GM10248 (cell line): ENCODE results near the gene CC2D1B.
"Not testable (repeated sequence)": the region's sequence is repeated elsewhere in the genome, so short reads cannot be mapped to it uniquely, and the experiment has no call there.

Source experiments
- CTCF ChIA-PET: fragments of 300-600 bp; sonication (Branson Sonifier 250); formaldehyde crosslinking; extraction: SDS; loops from one replicate; lab custom pipeline; 2021; ENCODE audit warnings: antibody characterized with exemption; lab: Yijun Ruan, JAX
- POLR2A ChIA-PET: fragments of 350-650 bp; sonication (Branson Sonifier 250); formaldehyde crosslinking; extraction: SDS; loops from one replicate; lab custom pipeline; 2020; ENCODE audit warnings: antibody characterized with exemption; lab: Yijun Ruan, JAX
- DNase-seq: peaks from one replicate; pipeline ENCODE4 v3.0.0; 2012; ENCODE audit errors: extremely low spot score
- CTCF ChIP-seq: IDR thresholded peaks from 2 replicates; pipeline ENCODE4 v1.5.1; 2012; ENCODE audit warnings: mild to moderate bottlenecking, low read depth; ENCODE audit errors: extremely low read depth, missing control alignments, control extremely low read depth

CC2D1B gene

GRCh38 chr1:52385376-52385775 lies 19.4 kb upstream of the CC2D1B start:
- DNase-seq: no peak
- no peak for TF ChIP-seq CTCF
- POLR2A ChIA-PET: no interaction called here
- CTCF ChIA-PET: no interaction called here

- CTCF ChIA-PET: interaction anchor here (1.2 kb wide), 1 partner anchor 27 kb away, joined by 4 read pairs; no protein-coding TSS in a partner anchor
- DNase-seq, POLR2A ChIA-PET: not testable (repeated sequence)
These were observed 3.8 kb upstream of the CC2D1B start for GRCh38 chr1:52369851-52370250.

- POLR2A ChIA-PET: interaction anchor here (0.7 kb wide), 2 partner anchors 102 to 404 kb away, joined by 3 read pairs; no protein-coding TSS in a partner anchor
- peak; percentile 22 for TF ChIP-seq CTCF
- CTCF ChIA-PET: interaction anchor here (0.7 to 1.2 kb wide), 3 partner anchors 28 to 576 kb away, joined by 3 to 4 read pairs (median 4); no protein-coding TSS in a partner anchor
- peak; percentile 69 for DNase-seq
These were observed 2.6 kb upstream of the CC2D1B start for GRCh38 chr1:52368383-52369172.

GRCh38 chr1:52367272-52367671 lies 1.3 kb upstream of the CC2D1B start:
- no peak for TF ChIP-seq CTCF
- ChIA-PET CTCF (interaction anchor here (1.5 kb wide), 1 partner anchor 319 kb away, joined by 5 read pairs; no protein-coding TSS in a partner anchor), POLR2A (no interaction called here)
- no peak for DNase-seq

GRCh38 chr1:52366517-52366827 lies 467 bp upstream of the CC2D1B start:
- ChIA-PET CTCF (interaction anchor here (1.3 kb wide), 1 partner anchor 35 kb away, joined by 3 read pairs; no protein-coding TSS in a partner anchor), POLR2A (interaction anchor here (0.7 kb wide), 1 partner anchor 690 kb away, joined by 3 read pairs; no protein-coding TSS in a partner anchor)
- no peak for TF ChIP-seq CTCF
- DNase-seq: no peak

- POLR2A ChIA-PET: interaction anchor here (0.6 kb wide), 1 partner anchor 37 kb away, joined by 3 read pairs; no protein-coding TSS in a partner anchor
- CTCF ChIA-PET: no interaction called here
- TF ChIP-seq CTCF: no peak
- DNase-seq: no peak
These were observed 797 bp downstream of the CC2D1B start for GRCh38 chr1:52365071-52365745.
